GM12872 (cell line): Measurements from ENCODE around the gene SMR3B.

Source experiments
- CTCF ChIP-seq: IDR thresholded peaks from 3 replicates; pipeline ENCODE4 v1.5.1; 2011; ENCODE audit warnings: low read depth, mild to moderate bottlenecking, low read length, moderate library complexity; ENCODE audit not compliant: insufficient read depth

The SMR3B gene

GRCh38 chr4:70364002-70364401 lies 18.9 kb upstream of the SMR3B start:
- no peak for TF ChIP-seq CTCF

GRCh38 chr4:70365479-70365878 lies 17.5 kb upstream of the SMR3B start:
- TF ChIP-seq CTCF, result no peak

GRCh38 chr4:70367813-70368212 lies 15.1 kb upstream of the SMR3B start:
- TF ChIP-seq CTCF, result no peak

GRCh38 chr4:70371987-70372386 lies 10.9 kb upstream of the SMR3B start:
- TF ChIP-seq CTCF, result no peak

GRCh38 chr4:70372760-70373159 lies 10.2 kb upstream of the SMR3B start:
- no peak for TF ChIP-seq CTCF

- TF ChIP-seq CTCF, result no peak
Observed at GRCh38 chr4:70380578-70380977, 2.4 kb upstream of the SMR3B start.

GRCh38 chr4:70392057-70392776 lies 9.3 kb downstream of the SMR3B start:
- TF ChIP-seq CTCF, result no peak
